22Rv1 (cell line): Measurements from ENCODE around the gene PTDSS2.

Source experiments
- CTCF ChIP-seq: fragments of 450-650 bp; IDR thresholded peaks from 2 replicates; pipeline ENCODE4 v1.5.1; 2017; ENCODE audit warnings: mild to moderate bottlenecking
- ZFX ChIP-seq: fragments of 450-650 bp; IDR thresholded peaks from 2 replicates; pipeline ENCODE4 v1.6.1; 2017; ENCODE audit warnings: antibody characterized with exemption, borderline replicate concordance

DNA sequence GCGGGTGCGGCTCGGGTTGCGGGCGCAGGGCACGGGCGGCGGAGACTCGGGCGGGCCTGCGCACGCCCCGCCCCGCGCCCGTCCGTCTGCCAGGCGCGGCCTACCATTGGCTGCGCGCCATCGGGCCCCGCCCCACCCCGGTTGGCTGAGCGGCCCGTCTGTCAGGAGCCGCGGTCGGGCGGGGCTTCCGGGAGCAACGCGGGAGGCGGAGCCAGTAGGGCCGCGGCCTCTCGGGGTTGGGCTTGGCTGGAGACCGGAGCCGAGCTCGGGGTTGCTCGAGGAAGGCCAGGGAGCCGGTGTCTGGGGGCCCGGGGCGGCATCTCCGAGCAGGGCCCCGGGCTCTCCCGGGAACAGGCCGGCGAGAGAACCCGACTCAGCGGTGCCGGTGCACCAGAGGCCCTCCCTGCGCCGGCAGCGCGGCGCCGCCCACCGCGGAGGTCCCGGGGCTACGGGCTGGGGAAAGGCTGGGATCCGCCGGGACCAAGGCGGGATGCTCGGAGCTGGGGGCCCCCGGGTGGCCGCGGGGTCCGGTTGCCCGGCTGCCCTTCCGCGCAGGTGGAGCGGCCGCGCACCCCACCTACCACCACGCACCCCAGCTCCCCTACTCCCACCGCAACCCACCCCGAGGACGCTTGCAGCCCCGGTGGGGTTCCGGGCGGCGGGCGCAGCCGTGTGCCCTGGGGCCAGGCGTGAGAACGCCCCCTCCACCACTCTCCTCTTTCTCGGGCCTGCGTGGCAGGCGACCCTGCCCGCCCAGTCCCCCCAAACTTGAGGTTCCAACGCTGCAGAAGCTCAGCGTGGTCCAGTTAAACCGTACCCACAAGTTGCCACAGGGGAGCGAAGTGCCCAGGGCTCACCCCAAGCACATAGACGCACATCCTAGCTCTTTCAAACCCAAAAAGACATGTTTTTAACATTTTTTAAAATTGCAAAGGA is 85.7 kb downstream of the PTDSS2 start, which contains the start of gene HRAS:
- TF ChIP-seq CTCF (no peak), ZFX (no peak)
